Activated CD4-positive, alpha-beta memory T cell treated with anti-CD3 and anti-CD28 coated beads, Interleukin-2, amount 10 ng/mL, durations not matched to agents 7 days and 5 days (primary cell): ENCODE results near the gene PSMD13. TPM values are rescaled to one million over a fixed set of nuclear protein-coding genes. Genes with fewer than 3 reads are reported as not detected.
"Not testable (repeated sequence)": the region's sequence is repeated elsewhere in the genome, so short reads cannot be mapped to it uniquely, and the experiment has no call there.

ENCODE experiments used
- CTCF ChIA-PET: fragments of 350-600 bp; sonication (Branson Sonifier 250); formaldehyde crosslinking; loops from one replicate; lab custom pipeline; 2021; ENCODE audit warnings: antibody characterized with exemption, inconsistent platforms; lab: Charles Lee
- POLR2A ChIA-PET: fragments of 350-600 bp; sonication (Branson Sonifier 250); formaldehyde crosslinking; loops from one replicate; lab custom pipeline; 2021; ENCODE audit warnings: antibody characterized with exemption; lab: Charles Lee
- DNase-seq: peaks from one replicate; pipeline ENCODE4 v3.0.0-alpha.2; 2020
- H3K27ac Mint-ChIP-seq: one replicate; pipeline ENCODE4 v1.8.0; 2021; ENCODE audit warnings: mild to moderate bottlenecking, mixed read lengths
- H3K27me3 Mint-ChIP-seq: one replicate; pipeline ENCODE4 v1.8.0; 2021; ENCODE audit warnings: mixed read lengths
- H3K36me3 Mint-ChIP-seq: one replicate; pipeline ENCODE4 v1.8.0; 2021; ENCODE audit warnings: low read depth, mixed read lengths
- H3K4me1 Mint-ChIP-seq: one replicate; pipeline ENCODE4 v1.8.0; 2021; ENCODE audit warnings: mixed read lengths
- H3K4me3 Mint-ChIP-seq: one replicate; pipeline ENCODE4 v1.8.0; 2021; ENCODE audit warnings: mild to moderate bottlenecking, mixed read lengths
- H3K9me3 Mint-ChIP-seq: one replicate; pipeline ENCODE4 v1.8.0; 2021; ENCODE audit warnings: mixed read lengths
- total RNA-seq, 2 experiments: library from RNA; stranded (reverse); gene quantifications; one replicate each; pipeline ENCODE4 v1.2.3, GENCODE V29; 2021

The PSMD13 gene
- total RNA-seq, 2 experiments from 2014 or later, result 156 to 160 TPM

DNA sequence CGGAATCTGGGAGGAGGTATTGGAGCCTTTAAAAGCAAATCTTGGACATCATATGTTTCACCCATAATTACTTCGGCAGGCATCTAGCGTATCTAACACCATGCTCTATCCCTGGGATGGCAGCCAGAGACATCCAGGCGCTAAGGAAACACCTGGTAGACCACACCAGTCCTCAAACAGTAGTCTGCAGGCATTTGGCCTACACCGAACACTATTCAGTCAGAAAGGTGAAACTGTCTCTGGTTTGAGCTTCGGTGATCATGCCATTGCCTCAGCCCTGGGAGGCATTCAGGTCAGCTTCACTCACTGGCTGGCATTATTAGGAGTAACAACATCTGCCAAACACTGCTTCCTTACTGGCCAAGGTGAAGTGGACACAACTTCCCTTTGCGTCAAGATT lies 12.4 kb upstream of the PSMD13 start:
- H3K27ac Mint-ChIP-seq, result no peak overlapping the region
- H3K4me3 Mint-ChIP-seq, result no peak overlapping the region
- H3K9me3 Mint-ChIP-seq, result no peaks in the 10 kb centered on the region
- DNase-seq, result no peak
- POLR2A ChIA-PET, result no interaction called here
- no peaks in the 10 kb centered on the region for H3K36me3 Mint-ChIP-seq
- CTCF ChIA-PET, result no interaction called here
- H3K4me1 Mint-ChIP-seq, result peaks cover 4% of the 10 kb centered on the region
- no peaks in the 10 kb centered on the region for H3K27me3 Mint-ChIP-seq

DNA sequence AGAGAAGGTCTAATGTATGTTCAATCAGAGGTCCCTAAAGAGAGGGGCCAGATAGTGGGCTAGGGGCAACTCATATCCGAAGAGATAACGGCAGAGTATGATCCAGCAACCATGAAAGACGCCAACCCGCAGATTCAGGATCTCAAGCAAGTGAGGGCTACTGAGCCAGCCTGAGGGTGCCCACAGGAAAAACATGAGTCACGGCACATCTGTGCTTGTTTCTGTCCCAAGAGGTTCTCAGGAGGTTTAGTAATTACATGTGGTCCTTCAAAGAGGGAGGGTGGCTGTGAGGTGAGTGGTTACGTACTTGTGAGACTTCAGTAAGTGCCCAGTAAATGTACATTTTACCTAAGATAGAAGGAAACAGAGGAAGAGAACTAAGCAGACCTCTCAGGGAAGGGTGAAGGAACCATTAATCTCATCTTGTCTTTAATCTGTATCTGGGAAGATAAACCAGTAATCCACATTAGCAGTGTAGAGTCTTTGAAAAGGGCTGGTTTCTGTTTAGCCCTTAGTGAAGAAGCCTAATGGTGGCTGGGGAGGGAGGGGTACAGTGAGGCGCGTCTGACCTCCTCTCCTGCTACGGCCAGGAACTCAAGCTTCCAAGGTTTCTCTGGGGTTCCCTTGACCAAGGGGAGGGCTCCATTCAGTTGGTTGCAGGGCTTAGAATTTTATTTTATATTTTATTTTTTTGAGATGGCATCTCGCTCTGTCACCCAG lies 10.9 kb upstream of the PSMD13 start:
- Mint-ChIP-seq H3K27ac (no peak overlapping the region), H3K27me3 (no peaks in the 10 kb centered on the region), H3K4me1 (peaks cover 4% of the 10 kb centered on the region), H3K9me3 (no peaks in the 10 kb centered on the region), H3K36me3 (peaks cover 5% of the 10 kb centered on the region), H3K4me3 (no peak overlapping the region)
- ChIA-PET POLR2A (no interaction called here), CTCF (no interaction called here)
- no peak for DNase-seq

DNA sequence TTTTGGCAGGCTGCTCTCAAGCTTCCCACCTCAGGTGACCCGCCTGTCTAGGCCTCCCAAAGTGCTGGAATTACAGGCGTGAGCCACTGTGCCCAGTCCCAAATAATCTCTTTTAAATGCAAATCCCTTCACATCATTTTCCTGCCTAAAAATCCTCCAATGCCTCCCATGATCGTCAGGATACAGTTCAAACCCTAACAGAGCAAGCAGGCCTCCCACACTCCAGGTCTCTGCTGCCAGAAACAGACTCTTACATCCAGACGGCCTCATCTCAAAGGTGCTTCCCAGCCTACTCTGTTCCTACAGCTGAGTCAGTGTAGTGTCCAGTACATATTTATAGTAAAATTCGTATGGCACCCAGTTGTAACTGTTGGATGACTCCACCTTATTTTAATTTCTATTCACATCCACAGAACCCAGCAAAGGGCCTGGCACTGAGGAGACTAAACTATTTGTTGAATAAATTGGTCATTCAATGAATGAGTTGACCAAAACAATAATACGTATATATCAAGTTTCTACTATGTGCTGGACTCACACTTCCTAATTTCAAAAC lies 8.9 kb upstream of the PSMD13 start:
- CTCF ChIA-PET, result interaction anchor here (1.3 kb wide), 1 partner anchor 11 kb away, joined by 3 read pairs; no protein-coding TSS in a partner anchor

DNA sequence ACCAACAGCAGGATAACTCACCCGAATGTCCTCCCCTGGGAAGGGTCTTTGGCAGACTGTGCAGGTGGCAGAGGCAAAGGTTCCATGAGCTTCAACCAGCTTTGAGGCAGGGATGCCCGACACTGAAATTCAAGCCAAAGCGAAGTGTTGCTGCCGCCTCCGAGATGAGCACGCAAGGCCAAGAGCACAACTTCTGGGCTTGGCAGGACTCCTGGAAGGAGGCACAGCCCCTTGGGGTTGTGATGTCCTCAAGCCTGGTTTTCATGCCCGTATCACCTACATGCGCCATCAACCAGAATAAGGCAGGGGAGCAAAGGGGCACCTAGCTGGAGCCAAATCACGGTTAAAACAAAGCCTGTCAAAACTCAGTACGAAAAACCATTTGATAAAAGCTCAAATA lies 6.3 kb upstream of the PSMD13 start:
- H3K4me3 Mint-ChIP-seq, result no peak overlapping the region
- ChIA-PET POLR2A (interaction anchor here (1.5 kb wide), 1 partner anchor 15 kb away, joined by 4 read pairs; no protein-coding TSS in a partner anchor), CTCF (interaction anchor here (1.5 kb wide), 1 partner anchor 20 kb away, joined by 4 read pairs; no protein-coding TSS in a partner anchor)
- no peaks in the 10 kb centered on the region for H3K27me3 Mint-ChIP-seq
- H3K9me3 Mint-ChIP-seq, result no peaks in the 10 kb centered on the region
- peaks cover 9% of the 10 kb centered on the region for H3K4me1 Mint-ChIP-seq
- H3K36me3 Mint-ChIP-seq, result peaks cover 5% of the 10 kb centered on the region
- H3K27ac Mint-ChIP-seq, result no peak overlapping the region
- DNase-seq, result no peak

More for the DNA sequence above, 8.9 kb upstream of the PSMD13 start:
- POLR2A ChIA-PET, result interaction anchor here (1.2 to 1.3 kb wide), 2 partner anchors 9 to 21 kb away, joined by 4 read pairs; partner anchors contain the start of genes BET1L, PSMD13, RIC8A and SIRT3
- Mint-ChIP-seq H3K4me1 (peaks cover 4% of the 10 kb centered on the region), H3K4me3 (no peak overlapping the region), H3K27me3 (no peaks in the 10 kb centered on the region), H3K27ac (no peak overlapping the region), H3K9me3 (no peaks in the 10 kb centered on the region), H3K36me3 (peaks cover 5% of the 10 kb centered on the region)
- DNase-seq, result no peak

DNA sequence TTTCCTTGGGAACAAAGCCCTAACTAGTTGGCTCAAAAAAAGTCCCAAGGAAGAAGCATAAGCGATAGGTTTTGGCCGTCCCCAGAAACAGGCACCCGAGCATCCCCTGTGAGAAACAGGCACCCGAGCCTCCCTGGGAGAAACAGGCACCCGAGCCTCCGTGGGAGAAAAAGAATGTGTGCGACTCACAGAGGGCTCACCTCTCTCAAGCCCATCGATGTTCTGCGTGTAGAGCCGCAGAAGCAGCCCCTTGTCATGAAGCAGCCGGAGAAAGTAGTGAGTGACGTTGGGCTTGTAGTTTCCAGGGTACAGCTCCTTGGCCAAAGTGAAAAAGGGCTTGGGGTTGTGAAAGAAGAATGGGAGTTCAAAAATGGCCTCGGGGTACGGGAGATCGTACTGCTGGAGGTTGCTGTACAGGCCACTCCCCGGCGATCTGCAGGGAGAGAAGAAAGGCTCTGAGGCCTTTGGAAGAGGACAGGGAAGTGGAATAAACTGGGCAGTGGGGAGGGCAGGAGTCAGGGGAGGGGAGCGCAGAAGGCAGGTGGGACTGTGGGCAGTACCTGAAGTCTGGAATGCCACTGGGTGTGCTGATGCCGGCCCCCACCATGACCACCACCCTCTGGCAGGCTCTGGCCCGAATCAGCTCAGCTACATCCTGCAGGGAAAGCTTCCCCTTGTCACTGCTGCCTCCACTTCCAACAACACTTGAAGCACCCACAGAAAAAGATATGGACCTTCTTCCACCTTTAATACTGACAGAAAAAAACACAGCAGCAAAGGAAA lies 3.8 kb upstream of the PSMD13 start:
- peaks cover 6% of the 10 kb centered on the region for H3K36me3 Mint-ChIP-seq
- peaks cover 15% of the 10 kb centered on the region for H3K4me1 Mint-ChIP-seq
- DNase-seq, result no peak
- no peak overlapping the region for H3K27ac Mint-ChIP-seq
- no peaks in the 10 kb centered on the region for H3K27me3 Mint-ChIP-seq
- POLR2A ChIA-PET, result no interaction called here
- no peak overlapping the region for H3K4me3 Mint-ChIP-seq
- no peaks in the 10 kb centered on the region for H3K9me3 Mint-ChIP-seq
- CTCF ChIA-PET, result no interaction called here

DNA sequence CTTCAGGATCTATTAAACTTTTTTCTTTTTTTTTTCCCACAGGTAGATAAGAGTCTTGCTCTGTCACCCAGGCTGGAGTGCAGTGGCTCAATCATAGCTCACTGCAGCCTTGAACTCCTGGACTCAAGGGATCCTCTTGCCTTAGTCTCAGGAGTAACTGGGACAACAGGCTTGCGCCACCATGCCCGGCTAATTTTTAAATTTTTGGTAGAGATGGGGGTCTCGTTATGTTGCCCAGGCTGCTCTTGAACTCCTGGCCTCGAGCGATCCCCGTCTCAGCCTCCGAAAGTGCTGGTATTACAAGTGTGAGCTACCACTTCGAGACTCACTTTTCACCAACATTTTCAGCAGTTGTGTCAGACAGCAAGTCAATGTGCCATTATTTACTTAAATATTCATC lies 1.6 kb upstream of the PSMD13 start:
- no peaks in the 10 kb centered on the region for H3K27me3 Mint-ChIP-seq
- peaks cover 36% of the 10 kb centered on the region for H3K4me1 Mint-ChIP-seq
- H3K36me3 Mint-ChIP-seq, result peaks cover 17% of the 10 kb centered on the region
- H3K27ac Mint-ChIP-seq, result no peak overlapping the region
- ChIA-PET CTCF (no interaction called here), POLR2A (interaction anchor here (1.3 to 1.5 kb wide), 3 partner anchors 19 to 41 kb away, joined by 3 to 4 read pairs (median 4); no protein-coding TSS in a partner anchor)
- H3K9me3 Mint-ChIP-seq, result no peaks in the 10 kb centered on the region
- DNase-seq, result no peak
- H3K4me3 Mint-ChIP-seq, result peak overlapping the region; percentile 92

DNA sequence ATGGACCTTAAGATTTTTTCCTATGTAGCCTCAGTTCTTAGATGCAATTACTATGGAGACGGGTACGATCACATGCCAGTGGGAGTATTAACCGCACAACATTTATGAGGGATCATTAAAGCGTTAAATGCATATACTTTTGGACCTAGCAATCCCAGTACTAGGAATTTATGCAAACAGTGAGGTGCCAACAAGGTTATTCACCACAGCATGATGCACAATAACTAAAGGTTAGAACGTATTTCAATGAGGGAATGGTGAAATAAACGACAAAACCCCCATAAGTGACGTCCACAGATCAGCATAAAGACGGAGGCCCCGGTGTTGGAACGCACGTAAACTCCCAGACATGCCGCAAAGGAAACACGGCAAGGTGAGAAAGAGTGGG lies 1.2 kb upstream of the PSMD13 start:
- no peaks in the 10 kb centered on the region for H3K9me3 Mint-ChIP-seq
- H3K36me3 Mint-ChIP-seq, result peaks cover 18% of the 10 kb centered on the region

DNA sequence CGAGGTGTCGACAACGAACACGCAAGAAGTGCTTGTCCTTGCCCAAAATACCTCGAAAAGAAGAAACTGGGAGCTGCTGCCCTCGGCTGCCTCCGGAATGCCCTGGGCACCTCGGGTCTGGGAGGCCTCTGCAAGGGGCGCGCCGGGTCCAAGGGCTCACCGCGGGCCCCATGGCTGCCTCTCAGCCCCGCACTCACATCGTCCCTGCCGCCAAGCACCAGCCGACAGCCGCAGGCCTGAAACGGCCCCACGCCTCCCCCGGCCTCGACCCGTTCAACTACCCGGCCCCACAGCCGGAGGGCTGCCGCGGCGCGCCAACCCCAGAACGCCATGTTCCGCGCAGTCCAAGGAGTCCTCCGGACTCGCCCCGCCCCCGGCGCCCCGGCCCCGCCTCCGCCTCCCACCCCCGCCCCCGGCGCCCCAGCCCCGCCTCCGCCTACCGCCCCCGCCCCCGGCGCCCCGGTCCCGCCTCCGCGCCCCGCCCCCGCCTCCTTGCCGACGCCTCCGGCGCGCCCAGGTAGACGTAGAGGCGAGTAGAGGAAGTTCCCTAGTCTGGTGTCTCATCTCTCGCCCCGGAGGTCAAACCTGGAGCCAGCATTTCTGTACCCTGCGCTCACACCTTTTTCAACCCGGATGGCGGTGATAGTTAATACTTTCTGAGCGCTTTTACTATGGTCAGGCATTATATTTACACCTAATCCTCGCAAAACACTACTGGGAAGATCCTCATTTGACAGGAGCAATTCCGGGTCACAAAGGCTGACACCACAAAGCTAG lies 591 bp upstream of the PSMD13 start, which contains the start of gene SIRT3:
TSS of gene SIRT3 (minus strand) at position 346 of the 777 bp plus-strand sequence. CDS start at position 332, 14 bp downstream.
- no peaks in the 10 kb centered on the region for H3K9me3 Mint-ChIP-seq
- DNase-seq, result peak; percentile 88
- H3K36me3 Mint-ChIP-seq, result peaks cover 20% of the 10 kb centered on the region
- peak within 1 kb of the TSS; percentile 98 for H3K27ac Mint-ChIP-seq
- ChIA-PET CTCF (interaction anchor here (1.1 to 2.3 kb wide), 5 partner anchors 14 to 459 kb away, joined by 3 to 14 read pairs (median 4); partner anchors contain the start of genes BET1L, DEAF1, RIC8A and TMEM80), POLR2A (interaction anchor here (0.7 to 4.3 kb wide), 22 partner anchors 7 to 270 kb away, joined by 3 to 51 read pairs (median 6); partner anchors contain the start of genes BET1L, NLRP6, PGGHG and RIC8A)
- peak within 1 kb of the TSS; percentile 92 for H3K4me3 Mint-ChIP-seq
- no peaks in the 10 kb centered on the region for H3K27me3 Mint-ChIP-seq
- peaks cover 41% of the 10 kb centered on the region for H3K4me1 Mint-ChIP-seq

More for the DNA sequence above, 1.2 kb upstream of the PSMD13 start:
- H3K27ac Mint-ChIP-seq, result peak overlapping the region; percentile 64
- H3K27me3 Mint-ChIP-seq, result no peaks in the 10 kb centered on the region
- ChIA-PET POLR2A (interaction anchor here (1.2 to 1.9 kb wide), 4 partner anchors 19 to 71 kb away, joined by 3 to 5 read pairs (median 4); no protein-coding TSS in a partner anchor), CTCF (no interaction called here)
- H3K4me1 Mint-ChIP-seq, result peaks cover 39% of the 10 kb centered on the region
- DNase-seq, result no peak
- peak overlapping the region; percentile 92 for H3K4me3 Mint-ChIP-seq

DNA sequence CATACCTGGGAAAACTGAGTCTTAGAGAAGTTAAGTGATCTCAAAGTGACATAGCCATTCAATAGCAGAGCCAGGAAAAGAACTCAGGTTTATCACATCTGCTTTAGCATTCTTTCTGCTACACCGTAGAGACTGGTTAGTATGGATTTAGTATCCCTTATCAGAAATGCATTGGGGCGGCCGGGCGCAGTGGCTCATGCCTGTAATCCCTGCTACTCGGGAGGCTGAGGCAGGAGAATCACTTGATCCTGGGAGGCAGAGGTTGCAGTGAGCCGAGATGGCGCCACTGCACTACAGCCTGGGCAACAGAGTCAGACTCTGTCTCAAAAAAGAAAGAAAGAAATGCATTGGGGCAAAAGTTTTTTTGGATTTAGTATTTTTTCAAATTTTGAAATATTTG lies 1.6 kb downstream of the PSMD13 start:
- DNase-seq, H3K27me3 Mint-ChIP-seq, H3K9me3 Mint-ChIP-seq, H3K27ac Mint-ChIP-seq: not testable (repeated sequence)
- peak overlapping the region; percentile 92 for H3K4me3 Mint-ChIP-seq
- peaks cover 54% of the 10 kb centered on the region for H3K4me1 Mint-ChIP-seq
- H3K36me3 Mint-ChIP-seq, result peaks cover 39% of the 10 kb centered on the region
- CTCF ChIA-PET, result interaction anchor here (1.4 to 2.5 kb wide), 4 partner anchors 12 to 78 kb away, joined by 6 to 14 read pairs (median 9); partner anchors contain the start of genes BET1L and RIC8A
- POLR2A ChIA-PET, result interaction anchor here (1.4 to 4.3 kb wide), 12 partner anchors 11 to 169 kb away, joined by 4 to 51 read pairs (median 10); partner anchors contain the start of genes BET1L, PGGHG and RIC8A

DNA sequence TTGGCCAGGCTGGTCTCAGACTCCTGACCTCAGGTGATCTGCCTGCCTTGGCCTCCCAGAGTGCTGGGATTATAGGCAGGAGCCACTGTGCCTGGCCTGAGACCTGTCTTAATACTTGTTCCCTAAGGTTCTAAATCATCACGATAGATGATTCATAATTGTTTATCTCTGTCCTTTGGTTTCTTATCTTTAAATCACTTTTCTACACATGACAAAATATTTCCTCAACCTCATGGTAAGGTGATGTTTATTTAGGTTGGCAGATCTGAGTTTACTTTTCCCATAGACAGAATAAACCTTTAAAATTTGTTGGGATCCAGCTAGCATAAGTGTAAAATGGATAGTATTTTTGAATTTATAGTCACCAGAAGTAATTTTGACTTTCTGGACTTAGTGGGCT lies 3.5 kb downstream of the PSMD13 start:
- peaks cover 57% of the 10 kb centered on the region for H3K36me3 Mint-ChIP-seq
- peak overlapping the region; percentile 4 for H3K27ac Mint-ChIP-seq
- H3K9me3 Mint-ChIP-seq, result no peaks in the 10 kb centered on the region
- DNase-seq, result no peak
- POLR2A ChIA-PET, result interaction anchor here (1.2 to 4.3 kb wide), 2 partner anchors 11 to 32 kb away, joined by 4 to 51 read pairs; partner anchors contain the start of genes BET1L and RIC8A
- H3K27me3 Mint-ChIP-seq, result no peaks in the 10 kb centered on the region
- CTCF ChIA-PET, result interaction anchor here (1.9 to 2.5 kb wide), 2 partner anchors 11 to 33 kb away, joined by 6 to 12 read pairs; partner anchors contain the start of genes BET1L and RIC8A
- peaks cover 63% of the 10 kb centered on the region for H3K4me1 Mint-ChIP-seq
- no peak overlapping the region for H3K4me3 Mint-ChIP-seq

DNA sequence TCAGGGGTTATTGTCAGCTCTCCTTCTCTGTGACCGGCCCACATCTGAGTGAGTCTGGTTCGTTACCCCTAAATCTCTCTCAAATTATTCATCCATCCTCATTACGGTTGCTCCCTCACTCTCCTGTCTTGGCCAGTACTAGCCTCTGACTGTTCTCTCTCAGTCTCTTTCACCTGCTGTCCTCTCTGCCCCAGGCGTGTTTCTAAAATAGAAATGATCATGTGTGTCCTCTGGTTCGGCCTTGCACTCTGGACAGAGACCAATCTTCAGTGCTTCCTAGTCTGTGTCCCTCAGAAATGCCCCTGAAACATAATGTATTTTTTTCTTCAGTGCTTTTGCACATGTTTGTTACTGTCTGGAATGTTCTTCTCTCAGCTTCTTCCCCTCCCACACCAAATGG lies 4.9 kb downstream of the PSMD13 start:
- ChIA-PET CTCF (interaction anchor here (1.4 kb wide), 1 partner anchor 9 kb away, joined by 7 read pairs; no protein-coding TSS in a partner anchor), POLR2A (interaction anchor here (1.0 kb wide), 1 partner anchor 122 kb away, joined by 3 read pairs; no protein-coding TSS in a partner anchor)
- Mint-ChIP-seq H3K27ac (peak overlapping the region; percentile 7), H3K36me3 (peaks cover 68% of the 10 kb centered on the region), H3K4me1 (peaks cover 61% of the 10 kb centered on the region), H3K27me3 (no peaks in the 10 kb centered on the region), H3K4me3 (no peak overlapping the region), H3K9me3 (no peaks in the 10 kb centered on the region)
- DNase-seq, result no peak
